BLaER1 treated with 17β-estradiol and CSF1 and Interleukin-3, amounts not matched to agents 10 nM and 100 nM (cell line): ENCODE data around the gene RAX2.
"Not testable (repeated sequence)": the region's sequence is repeated elsewhere in the genome, so short reads cannot be mapped to it uniquely, and the experiment has no call there.

ENCODE experiments used
- H3K27ac ChIP-seq, 11 experiments: shearing (Covaris generic); formaldehyde crosslinking; 2 replicates each; pipeline ENCODE4 v1.8.1; 2022
- H3K27me3 ChIP-seq, 11 experiments: shearing (Covaris generic); formaldehyde crosslinking; 2 replicates each; pipeline ENCODE4 v1.8.1; 2022
- H3K36me3 ChIP-seq, 11 experiments: shearing (Covaris generic); formaldehyde crosslinking; 2 replicates each; pipeline ENCODE4 v1.8.1; 2022
- H3K4me1 ChIP-seq, 10 experiments: shearing (Covaris generic); formaldehyde crosslinking; 2 replicates each; pipeline ENCODE4 v1.8.1; 2022
- H3K4me2 ChIP-seq, 11 experiments: shearing (Covaris generic); formaldehyde crosslinking; 2 replicates each; pipeline ENCODE4 v1.8.1; 2022
- H3K4me3 ChIP-seq, 10 experiments: shearing (Covaris generic); formaldehyde crosslinking; 2 replicates each; pipeline ENCODE4 v1.8.1; 2022
- H3K9ac ChIP-seq, 11 experiments: shearing (Covaris generic); formaldehyde crosslinking; 2 replicates each; pipeline ENCODE4 v1.8.1; 2022
- H3K9me3 ChIP-seq, 11 experiments: shearing (Covaris generic); formaldehyde crosslinking; replicated peaks in 1 of 11; 2 replicates each; pipeline ENCODE4 v1.8.1; 2022
- H4K20me1 ChIP-seq, 11 experiments: shearing (Covaris generic); formaldehyde crosslinking; 2 replicates each; pipeline ENCODE4 v1.8.1; 2022
- Cebpa-rat ChIP-seq, 11 experiments: shearing (Covaris generic); IDR thresholded peaks; 2 replicates each; pipeline ENCODE4 v1.8.1; 2022

RAX2 gene

GRCh38 chr19:3771906-3772455 lies at the start of gene RAX2:
RAX2 (minus strand) TSS chr19:3772228; CDS start chr19:3771742, 486 bp downstream.
- Histone ChIP-seq H3K4me2 (no peak within 1 kb of the TSS), H3K9me3 (peaks cover 0 to under 1% (median 0%) of the 10 kb centered on the region in 11 experiments; a peak in 1 of 22 replicates), H3K36me3 (peaks cover 11 to 32% (median 25%) of the 10 kb centered on the region in 11 experiments; a peak in 21 of 22 replicates), H3K27me3 (no peaks in the 10 kb centered on the region), H3K9ac (no peak within 1 kb of the TSS), H3K27ac (no peak within 1 kb of the TSS), H3K4me3 (no peak within 1 kb of the TSS), H3K4me1 (peaks cover 0 to 14% (median 0%) of the 10 kb centered on the region in 10 experiments; a peak in 5 of 20 replicates), H4K20me1 (peaks cover 0 to 28% (median 0%) of the 10 kb centered on the region in 11 experiments; a peak in 1 of 22 replicates)
- TF ChIP-seq Cebpa-rat (IDR thresholded peaks at IDR 0.05) = no peak

- no peak overlapping the region for H3K4me3 ChIP-seq
- TF ChIP-seq Cebpa-rat (IDR thresholded peaks at IDR 0.05) = no peak
- no peak overlapping the region; a peak in 1 of 22 replicates for H3K9ac ChIP-seq
- no peaks in the 10 kb centered on the region for H3K9me3 ChIP-seq
- H3K4me2 ChIP-seq = peak overlapping the region in 3 of 11 experiments; percentile 12 to 40 (median 35); a peak in 3 of 22 replicates
- H3K36me3 ChIP-seq = no peaks in the 10 kb centered on the region
- no peaks in the 10 kb centered on the region for H3K27me3 ChIP-seq
- no peaks in the 10 kb centered on the region for H4K20me1 ChIP-seq
- H3K27ac ChIP-seq = no peak overlapping the region
- peaks cover 39 to 55% (median 48%) of the 10 kb centered on the region in 10 experiments for H3K4me1 ChIP-seq
Observed at GRCh38 chr19:3821156-3821555, 49.1 kb upstream of the RAX2 start.

- 0 out of 22 replicates have a peak overlapping the region, but pooled peaks of 1 of the 11 experiments have one; percentile 15 for H3K27ac ChIP-seq
- H3K9ac ChIP-seq = 0 out of 22 replicates have a peak overlapping the region, but pooled peaks of 2 of the 11 experiments have one; percentile 15 to 47
- no peaks in the 10 kb centered on the region for H3K36me3 ChIP-seq
- TF ChIP-seq Cebpa-rat (IDR thresholded peaks at IDR 0.05) = no peak
- peaks cover 50 to 65% (median 58%) of the 10 kb centered on the region in 10 experiments for H3K4me1 ChIP-seq
- peak overlapping the region; percentile 67 to 97 (median 80); a peak in 18 of 22 replicates for H3K4me2 ChIP-seq
- no peaks in the 10 kb centered on the region for H4K20me1 ChIP-seq
- no peaks in the 10 kb centered on the region for H3K9me3 ChIP-seq
- H3K4me3 ChIP-seq = no peak overlapping the region
- H3K27me3 ChIP-seq = no peaks in the 10 kb centered on the region
Observed at GRCh38 chr19:3819989-3820388, 48.0 kb upstream of the RAX2 start.

GRCh38 chr19:3818918-3819317 lies 46.9 kb upstream of the RAX2 start:
- Histone ChIP-seq H3K36me3 (no peaks in the 10 kb centered on the region), H4K20me1 (no peaks in the 10 kb centered on the region), H3K9me3 (no peaks in the 10 kb centered on the region), H3K9ac (peak overlapping the region in 9 of 11 experiments; percentile 6 to 53 (median 48); a peak in 13 of 22 replicates), H3K27ac (peak overlapping the region in 8 of 11 experiments; percentile 0 to 63 (median 35); a peak in 10 of 22 replicates), H3K4me2 (peak overlapping the region; percentile 67 to 97 (median 80)), H3K27me3 (no peaks in the 10 kb centered on the region), H3K4me3 (peak overlapping the region in 5 of 10 experiments; percentile 2 to 55 (median 18); a peak in 5 of 20 replicates), H3K4me1 (peaks cover 61 to 75% (median 68%) of the 10 kb centered on the region in 10 experiments)
- TF ChIP-seq Cebpa-rat (IDR thresholded peaks at IDR 0.05) = no peak

- no peaks in the 10 kb centered on the region for H4K20me1 ChIP-seq
- TF ChIP-seq Cebpa-rat (IDR thresholded peaks at IDR 0.05) = no peak
- H3K4me2 ChIP-seq = peak overlapping the region; percentile 67 to 97 (median 80)
- peaks cover 65 to 80% (median 73%) of the 10 kb centered on the region in 10 experiments for H3K4me1 ChIP-seq
- no peaks in the 10 kb centered on the region for H3K36me3 ChIP-seq
- H3K27me3 ChIP-seq = no peaks in the 10 kb centered on the region
- peak overlapping the region in 8 of 11 experiments; percentile 0 to 63 (median 35); a peak in 12 of 22 replicates for H3K27ac ChIP-seq
- no peaks in the 10 kb centered on the region for H3K9me3 ChIP-seq
- peak overlapping the region in 5 of 10 experiments; percentile 2 to 55 (median 18); a peak in 5 of 20 replicates for H3K4me3 ChIP-seq
- peak overlapping the region in 9 of 11 experiments; percentile 6 to 53 (median 49); a peak in 14 of 22 replicates for H3K9ac ChIP-seq
Observed at GRCh38 chr19:3818466-3818865, 46.4 kb upstream of the RAX2 start.

GRCh38 chr19:3817761-3818160 lies 45.7 kb upstream of the RAX2 start:
- no peaks in the 10 kb centered on the region for H3K36me3 ChIP-seq
- no peak for TF ChIP-seq Cebpa-rat (IDR thresholded peaks at IDR 0.05)
- H3K9me3 ChIP-seq = no peaks in the 10 kb centered on the region
- no peak overlapping the region for H3K4me3 ChIP-seq
- H3K27ac ChIP-seq = peak overlapping the region in 4 of 11 experiments; percentile 14 to 63 (median 40); a peak in 6 of 22 replicates
- peak overlapping the region; percentile 67 to 97 (median 80) for H3K4me2 ChIP-seq
- peaks cover 67 to 87% (median 76%) of the 10 kb centered on the region in 10 experiments for H3K4me1 ChIP-seq
- no peaks in the 10 kb centered on the region for H3K27me3 ChIP-seq
- H3K9ac ChIP-seq = peak overlapping the region in 4 of 11 experiments; percentile 13 to 52 (median 46); a peak in 2 of 22 replicates
- no peaks in the 10 kb centered on the region for H4K20me1 ChIP-seq

- H3K9me3 ChIP-seq = no peaks in the 10 kb centered on the region
- H3K4me2 ChIP-seq = peak overlapping the region; percentile 11 to 96 (median 44); a peak in 15 of 22 replicates
- no peaks in the 10 kb centered on the region for H4K20me1 ChIP-seq
- no peak overlapping the region for H3K4me3 ChIP-seq
- TF ChIP-seq Cebpa-rat (IDR thresholded peaks at IDR 0.05) = no peak
- peak overlapping the region in 4 of 11 experiments; percentile 14 to 25 (median 16); a peak in 4 of 22 replicates for H3K27ac ChIP-seq
- H3K9ac ChIP-seq = peak overlapping the region in 4 of 11 experiments; percentile 2 to 18 (median 12); a peak in 2 of 22 replicates
- H3K4me1 ChIP-seq = peaks cover 77 to 98% (median 86%) of the 10 kb centered on the region in 10 experiments
- H3K27me3 ChIP-seq = no peaks in the 10 kb centered on the region
- H3K36me3 ChIP-seq = no peaks in the 10 kb centered on the region
Observed at GRCh38 chr19:3816566-3817218, 44.7 kb upstream of the RAX2 start.

- Histone ChIP-seq H3K27ac (peak overlapping the region in 2 of 11 experiments; percentile 14 to 17; a peak in 3 of 22 replicates), H3K4me1 (peaks cover 83 to 98% (median 90%) of the 10 kb centered on the region in 10 experiments), H3K4me2 (peak overlapping the region; percentile 11 to 96 (median 44); a peak in 17 of 22 replicates), H3K9ac (peak overlapping the region in 2 of 11 experiments; percentile 13 to 18; a peak in 2 of 22 replicates)
- not testable (repeated sequence) for H3K27me3 ChIP-seq, H3K4me3 ChIP-seq, H4K20me1 ChIP-seq, H3K36me3 ChIP-seq, H3K9me3 ChIP-seq
Observed at GRCh38 chr19:3816148-3816547, 44.1 kb upstream of the RAX2 start.

GRCh38 chr19:3814648-3815047 lies 42.6 kb upstream of the RAX2 start:
- Histone ChIP-seq H3K36me3 (no peaks in the 10 kb centered on the region), H3K4me3 (no peak overlapping the region), H3K4me2 (peak overlapping the region; percentile 82 to 96 (median 89)), H3K27ac (peak overlapping the region in 9 of 11 experiments; percentile 81 to 95 (median 87); a peak in 18 of 22 replicates), H3K9me3 (no peaks in the 10 kb centered on the region), H4K20me1 (no peaks in the 10 kb centered on the region), H3K9ac (peak overlapping the region in 6 of 11 experiments; percentile 72 to 82 (median 78); a peak in 10 of 22 replicates), H3K4me1 (peaks cover 90 to 100% (median 97%) of the 10 kb centered on the region in 10 experiments), H3K27me3 (no peaks in the 10 kb centered on the region)
- TF ChIP-seq Cebpa-rat (IDR thresholded peaks at IDR 0.05) = no peak
